ENCODE measurements around the gene RHOD.

The RHOD gene

GRCh38 chr11:67062526-67063373 is 6.1 kb downstream of the RHOD start:
- no peak for FAIRE-seq

DNA sequence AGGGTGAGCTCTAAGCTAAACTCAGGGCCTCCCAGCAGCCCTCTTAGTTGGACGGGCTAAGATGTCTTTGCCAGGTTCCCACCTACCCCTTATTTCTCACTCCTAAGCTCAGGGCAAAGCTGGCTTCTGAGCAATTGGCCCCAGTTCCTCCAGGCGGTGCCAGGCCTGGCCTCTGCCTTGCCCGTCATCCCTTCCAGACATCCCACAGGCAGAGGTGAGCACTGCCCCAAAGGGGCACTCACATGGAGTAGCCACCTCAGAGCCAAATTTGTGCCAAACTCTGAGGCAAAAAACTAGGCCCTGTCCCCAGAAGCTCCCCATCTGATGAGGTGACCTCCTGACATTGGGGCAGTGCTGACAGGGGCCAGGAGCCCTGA is 9.7 kb downstream of the RHOD start:
- no peak for FAIRE-seq

GRCh38 chr11:67071420-67072284 is 15.0 kb downstream of the RHOD start:
- no peak for FAIRE-seq

GRCh38 chr11:67072295-67072694 is 15.6 kb downstream of the RHOD start:
- no peak for FAIRE-seq

DNA sequence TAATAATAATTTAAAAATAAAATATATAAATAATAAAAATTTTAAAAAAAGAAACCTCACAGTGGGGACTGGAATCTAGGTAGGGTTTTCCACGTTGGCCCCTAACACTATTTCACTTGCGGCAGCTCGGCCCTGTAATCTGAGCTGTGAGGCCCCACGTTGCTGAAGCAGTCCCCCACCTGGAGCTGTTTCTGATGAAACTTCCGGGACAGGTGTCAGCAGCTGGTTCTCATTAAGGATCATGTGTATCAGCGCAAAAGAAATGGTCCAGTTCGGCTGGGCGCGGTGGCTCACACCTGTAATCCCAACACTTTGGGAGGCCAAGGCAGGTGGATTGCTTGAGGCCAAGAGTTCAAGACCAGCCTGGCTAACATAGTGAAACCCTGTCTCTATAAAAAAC is 17.3 kb downstream of the RHOD start:
- FAIRE-seq, result no peak

GRCh38 chr11:67076202-67076601 is 19.6 kb downstream of the RHOD start:
- no peak for FAIRE-seq

DNA sequence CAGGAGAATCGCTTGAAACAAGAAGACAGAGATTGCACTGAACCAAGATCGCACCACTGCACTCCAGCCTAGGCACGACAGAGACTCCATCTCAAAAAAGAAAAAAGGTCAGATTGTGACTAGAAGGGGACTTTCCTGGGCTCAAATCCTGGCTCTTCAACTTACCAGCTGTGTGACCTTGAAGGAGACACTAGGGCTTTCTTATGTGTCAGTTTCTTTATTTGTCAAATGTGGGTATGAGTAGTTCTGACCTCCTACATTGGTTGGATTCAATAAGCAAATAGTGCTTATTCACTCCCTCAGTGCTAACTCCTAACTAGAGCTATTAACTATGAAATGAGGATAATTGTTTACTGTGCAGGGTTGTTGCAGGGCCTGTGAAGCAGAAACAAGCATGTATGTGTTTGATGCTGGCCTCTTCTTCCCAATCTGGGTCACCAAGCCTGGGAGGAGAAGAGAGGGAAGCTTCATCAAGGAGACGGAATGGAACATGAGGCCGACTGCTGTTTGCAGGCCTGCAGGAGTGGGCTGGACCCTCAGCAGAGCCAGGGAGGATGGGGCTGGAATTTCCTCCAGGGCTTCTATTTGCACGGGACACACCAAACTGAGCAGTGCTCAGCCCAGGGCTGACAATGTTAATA is 22.5 kb downstream of the RHOD start:
- FAIRE-seq, result no peak

- no peak for FAIRE-seq
Measured at GRCh38 chr11:67082071-67082791, 25.6 kb downstream of the RHOD start.

DNA sequence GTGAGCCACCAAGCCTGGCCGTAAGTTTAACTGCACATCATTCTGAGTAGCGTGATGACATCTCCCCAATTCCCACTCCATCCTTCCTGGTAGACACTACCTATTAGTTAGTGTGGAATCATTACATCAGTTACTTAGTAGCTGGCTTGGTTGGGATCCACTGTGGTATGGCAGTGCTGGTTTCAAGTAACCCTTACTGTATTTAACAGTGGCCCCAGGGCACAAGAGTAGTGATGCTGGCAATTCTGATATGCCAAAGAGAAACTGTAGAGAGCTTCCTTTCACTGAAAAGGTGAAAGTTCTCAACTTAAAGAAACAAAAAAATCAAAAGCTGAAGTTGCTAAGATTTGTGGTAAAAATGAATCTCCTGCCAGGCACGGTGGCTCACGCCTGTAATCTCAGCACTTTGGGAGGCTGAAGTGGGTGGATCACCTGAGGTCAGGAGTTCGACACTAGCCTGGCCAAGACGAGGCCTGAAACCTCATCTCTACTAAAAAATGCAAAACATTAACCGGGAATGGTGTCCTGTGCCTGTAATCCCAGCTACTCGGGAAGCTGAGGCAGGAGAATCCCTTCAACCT is 27.2 kb downstream of the RHOD start:
- no peak for FAIRE-seq

DNA sequence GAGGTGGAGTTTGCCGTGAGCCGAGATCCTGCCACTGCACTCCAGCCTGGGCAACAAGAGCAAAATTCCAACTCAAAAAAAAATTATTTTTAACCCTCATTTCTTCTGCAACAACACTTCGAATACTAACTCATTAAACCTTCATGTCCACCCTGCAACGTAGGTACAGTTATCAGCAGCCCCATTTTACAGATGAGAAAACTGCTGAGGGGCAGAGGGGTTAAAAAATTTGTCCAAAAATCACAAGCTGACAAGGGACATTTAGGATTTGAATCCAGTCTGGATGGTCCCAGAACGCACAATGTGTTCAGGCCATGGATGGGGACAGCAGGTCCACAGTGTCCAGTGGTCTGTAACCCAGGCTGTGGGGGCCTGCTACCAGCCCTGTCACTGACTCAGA is 29.0 kb downstream of the RHOD start:
- FAIRE-seq, result no peak

DNA sequence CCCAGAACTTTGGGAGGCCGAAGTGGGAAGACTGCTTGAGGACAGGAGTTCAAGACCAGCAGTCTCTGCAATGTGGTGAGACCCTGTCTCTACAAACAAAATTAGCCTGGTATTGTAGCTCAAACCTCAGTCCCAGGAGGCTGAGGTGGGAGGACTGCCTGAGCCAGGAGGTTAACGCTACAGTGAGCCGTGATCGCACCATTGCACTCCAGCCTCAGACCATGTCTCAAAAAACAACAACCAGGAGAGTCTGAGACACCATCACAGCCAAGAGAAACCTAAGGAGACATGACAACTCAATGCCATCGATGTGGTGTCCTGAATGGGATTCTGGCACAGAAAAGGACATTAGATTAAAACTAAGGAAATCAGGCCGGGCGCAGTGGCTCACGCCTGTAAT is 34.1 kb downstream of the RHOD start:
- FAIRE-seq, result no peak

DNA sequence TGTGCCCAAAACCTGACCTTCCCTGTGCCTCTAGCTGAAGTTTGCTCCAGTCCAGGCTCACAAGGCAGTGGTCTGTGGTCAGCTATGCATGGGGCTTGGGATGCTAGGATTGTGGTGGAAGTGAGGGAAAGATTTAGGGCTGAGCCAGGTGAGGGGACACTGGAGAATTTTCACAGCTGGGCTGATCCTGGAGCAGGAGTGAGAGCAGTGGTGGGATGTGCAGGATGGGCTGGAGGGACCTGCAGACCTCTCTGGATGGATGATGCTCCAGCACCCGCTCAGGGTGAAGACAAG is 38.5 kb downstream of the RHOD start:
- FAIRE-seq, result no peak

DNA sequence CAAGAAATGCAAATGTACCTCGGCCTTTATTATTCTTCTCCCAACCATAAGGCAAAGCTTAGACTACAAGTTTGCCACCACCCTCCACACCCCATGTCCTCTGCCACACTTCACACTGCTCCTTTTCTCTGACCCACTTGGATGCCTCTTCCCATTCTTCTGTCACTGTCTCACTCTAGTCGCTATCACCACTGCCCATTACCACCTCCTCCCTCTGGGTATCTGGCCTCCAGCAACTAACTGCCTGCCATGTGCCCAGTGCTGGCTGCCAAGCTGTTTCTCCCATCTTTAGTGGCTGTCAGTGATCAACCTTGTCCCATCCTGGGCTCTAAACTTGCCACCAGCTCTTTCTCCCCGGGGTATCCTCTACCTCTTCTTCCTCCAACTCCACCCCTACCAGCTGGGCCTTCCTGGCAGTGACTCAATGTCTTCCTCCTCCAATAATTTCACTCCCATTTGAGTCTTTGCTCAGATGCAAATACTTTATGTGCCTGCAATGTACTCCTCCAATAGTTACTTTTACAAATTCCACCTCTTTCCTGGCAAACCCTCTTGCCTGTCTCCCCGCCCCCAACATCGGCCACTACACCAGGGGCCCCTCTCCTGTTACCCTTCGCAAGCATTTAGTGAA is 42.3 kb downstream of the RHOD start:
- FAIRE-seq, result no peak

- FAIRE-seq, result no peak
Measured at GRCh38 chr11:67099831-67100324, 43.2 kb downstream of the RHOD start.

GRCh38 chr11:67102664-67103063 is 46.0 kb downstream of the RHOD start:
- FAIRE-seq, result no peak

- FAIRE-seq, result no peak
Measured at GRCh38 chr11:67105964-67106363, 49.3 kb downstream of the RHOD start.

- no peak for FAIRE-seq
Measured at GRCh38 chr11:67111261-67111660, 54.6 kb downstream of the RHOD start.

- FAIRE-seq, result no peak
Measured at GRCh38 chr11:67113231-67113721, 56.6 kb downstream of the RHOD start.

GRCh38 chr11:67114275-67114896 is 57.7 kb downstream of the RHOD start:
- FAIRE-seq, result no peak

DNA sequence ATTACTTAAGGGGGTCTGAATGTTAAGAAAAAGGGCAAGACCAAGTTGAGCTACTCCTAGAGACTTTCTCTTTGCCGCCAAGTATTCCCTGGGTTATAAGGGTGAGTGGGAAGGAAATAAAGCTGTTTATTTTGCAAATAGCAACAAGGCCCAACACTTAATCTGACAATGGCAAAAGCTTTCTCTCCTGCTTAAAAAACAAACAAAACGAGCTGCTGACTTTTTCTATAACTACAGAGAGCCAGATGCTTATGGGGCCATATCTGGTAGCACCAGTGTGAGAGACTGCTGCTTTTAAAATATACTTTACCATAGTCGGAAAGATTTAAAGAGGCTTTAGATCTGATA is 60.1 kb downstream of the RHOD start:
- no peak for FAIRE-seq

DNA sequence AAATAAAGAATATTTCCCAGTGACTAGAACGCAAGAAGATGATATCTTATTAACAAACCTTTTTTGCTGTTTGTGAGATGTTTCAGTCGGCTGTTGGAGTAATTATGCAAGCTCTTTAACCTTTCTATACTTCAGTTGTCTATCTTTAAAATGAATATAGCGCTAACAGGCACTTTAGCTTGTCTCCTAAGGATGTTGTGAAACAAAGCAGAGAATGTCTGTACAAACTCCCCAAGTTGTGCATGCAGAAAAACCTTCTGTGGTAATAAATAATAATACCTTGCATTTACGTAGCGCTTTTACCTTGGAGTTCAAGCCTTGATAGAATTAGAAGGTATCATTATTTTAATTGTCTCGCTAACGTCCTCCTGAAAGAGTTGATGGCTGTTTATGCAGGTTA is 60.5 kb downstream of the RHOD start:
- no peak for FAIRE-seq

Data from endometrium (tissue), 2 donors.